ENCODE data around the gene CYTH1.

CYTH1 gene

DNA sequence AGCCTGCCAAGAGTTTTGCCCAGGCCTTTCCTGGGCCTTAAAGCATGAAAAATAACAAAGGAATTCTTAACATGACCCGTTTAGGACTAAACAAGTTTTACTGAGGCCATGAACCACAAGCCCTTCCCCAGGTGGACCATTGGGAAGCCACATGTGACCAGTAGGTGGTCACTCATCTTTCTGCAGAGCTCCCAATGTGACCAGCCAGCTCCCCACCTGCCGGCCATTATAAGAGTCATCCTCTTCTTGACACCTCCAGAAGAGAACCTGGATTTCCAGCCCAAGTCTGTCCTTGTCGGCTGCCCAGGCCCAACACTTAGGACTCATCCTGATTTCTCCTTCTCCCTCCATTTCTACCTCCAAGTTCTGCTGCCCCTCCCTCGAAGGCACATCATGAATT, 113.2 kb downstream of the CYTH1 start:
- no peaks in the 10 kb centered on the region for H3K9me3 ChIP-seq
- H3K27me3 ChIP-seq: no peaks in the 10 kb centered on the region
- no peak overlapping the region for H3K4me3 ChIP-seq (ENCODE audit: low read depth, low read length)
- peaks cover 13% of the 10 kb centered on the region for H3K4me1 ChIP-seq
- H3K36me3 ChIP-seq: no peaks in the 10 kb centered on the region
- no peak for DNase-seq
- TF ChIP-seq, protein P1, sequence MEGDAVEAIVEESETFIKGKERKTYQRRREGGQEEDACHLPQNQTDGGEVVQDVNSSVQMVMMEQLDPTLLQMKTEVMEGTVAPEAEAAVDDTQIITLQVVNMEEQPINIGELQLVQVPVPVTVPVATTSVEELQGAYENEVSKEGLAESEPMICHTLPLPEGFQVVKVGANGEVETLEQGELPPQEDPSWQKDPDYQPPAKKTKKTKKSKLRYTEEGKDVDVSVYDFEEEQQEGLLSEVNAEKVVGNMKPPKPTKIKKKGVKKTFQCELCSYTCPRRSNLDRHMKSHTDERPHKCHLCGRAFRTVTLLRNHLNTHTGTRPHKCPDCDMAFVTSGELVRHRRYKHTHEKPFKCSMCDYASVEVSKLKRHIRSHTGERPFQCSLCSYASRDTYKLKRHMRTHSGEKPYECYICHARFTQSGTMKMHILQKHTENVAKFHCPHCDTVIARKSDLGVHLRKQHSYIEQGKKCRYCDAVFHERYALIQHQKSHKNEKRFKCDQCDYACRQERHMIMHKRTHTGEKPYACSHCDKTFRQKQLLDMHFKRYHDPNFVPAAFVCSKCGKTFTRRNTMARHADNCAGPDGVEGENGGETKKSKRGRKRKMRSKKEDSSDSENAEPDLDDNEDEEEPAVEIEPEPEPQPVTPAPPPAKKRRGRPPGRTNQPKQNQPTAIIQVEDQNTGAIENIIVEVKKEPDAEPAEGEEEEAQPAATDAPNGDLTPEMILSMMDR (IDR thresholded peaks at IDR 0.05; ENCODE audit: low read depth, low read length): no peak

DNA sequence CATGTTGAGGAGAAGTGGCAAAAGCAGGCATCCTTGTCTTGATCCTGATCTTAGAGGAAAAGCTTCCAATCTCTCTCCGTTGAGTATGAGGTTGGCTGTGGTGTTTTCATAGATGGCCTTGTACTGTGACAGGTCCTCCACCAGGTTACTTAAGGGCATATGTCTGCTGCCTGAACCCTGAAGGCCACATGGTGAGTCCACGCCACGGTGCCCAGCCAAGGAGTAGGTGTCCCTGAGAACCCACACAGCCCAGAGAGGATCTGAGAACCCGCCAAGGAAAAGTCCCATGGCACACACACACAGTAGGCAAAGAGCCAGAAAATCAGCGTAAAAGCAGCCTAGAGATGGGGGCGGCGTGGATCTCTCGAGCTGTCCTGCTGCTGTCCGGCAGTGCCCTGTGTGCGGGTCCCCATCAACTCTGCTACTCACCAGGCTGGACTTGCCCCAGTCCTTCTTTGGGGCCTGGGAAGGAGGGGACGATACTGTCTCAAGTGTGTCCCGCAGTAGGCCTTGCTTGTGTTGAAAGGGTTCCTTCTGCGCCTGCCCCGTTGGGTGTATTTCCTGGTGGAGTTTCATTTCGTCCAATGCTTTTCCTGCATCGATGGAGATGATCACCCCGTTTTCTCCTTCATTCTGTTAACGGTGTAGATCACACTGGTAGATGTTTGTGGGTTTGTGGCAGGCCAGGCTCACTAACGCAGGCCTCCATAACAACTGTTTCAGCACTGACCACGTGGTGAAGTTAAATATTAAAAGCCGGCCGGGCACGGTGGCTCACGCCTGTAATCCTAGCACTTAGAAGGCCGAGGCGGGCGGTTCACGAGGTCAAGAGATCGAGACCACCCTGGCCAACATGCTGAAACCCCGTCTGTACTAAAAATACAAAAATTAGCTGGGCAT, 114.1 kb downstream of the CYTH1 start:
- DNase-seq: no peak
- Histone ChIP-seq H3K36me3 (no peaks in the 10 kb centered on the region), H3K4me3 (ENCODE audit: low read depth, low read length) (no peak overlapping the region), H3K27me3 (no peaks in the 10 kb centered on the region), H3K9me3 (no peaks in the 10 kb centered on the region), H3K4me1 (peaks cover 13% of the 10 kb centered on the region)
- TF ChIP-seq, protein P1 (IDR thresholded peaks at IDR 0.05; ENCODE audit: low read depth, low read length): no peak

DNA sequence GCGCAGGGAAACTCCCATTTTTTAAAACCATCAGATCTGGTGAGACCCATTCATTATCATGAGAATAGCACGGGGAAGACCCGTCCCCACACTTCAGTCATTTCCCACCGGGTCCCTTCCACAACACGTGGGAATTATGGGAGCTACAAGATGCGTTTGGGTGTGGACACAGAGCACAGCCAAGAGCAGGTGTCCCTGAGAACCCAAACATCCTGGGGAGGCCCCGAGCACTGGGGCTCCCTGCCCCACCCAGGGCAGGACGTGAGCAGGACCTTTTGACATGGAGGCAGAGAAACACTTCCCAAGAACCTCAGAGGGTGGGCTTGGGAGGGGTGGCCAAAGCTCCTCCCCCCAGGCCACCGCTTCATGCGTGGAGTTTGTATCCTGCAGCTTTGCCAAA, 115.0 kb downstream of the CYTH1 start:
- no peaks in the 10 kb centered on the region for H3K36me3 ChIP-seq
- no peak for DNase-seq
- H3K9me3 ChIP-seq: no peaks in the 10 kb centered on the region
- H3K4me3 ChIP-seq (ENCODE audit: low read depth, low read length): no peak overlapping the region
- TF ChIP-seq, protein P1 (IDR thresholded peaks at IDR 0.05; ENCODE audit: low read depth, low read length): no peak
- H3K4me1 ChIP-seq: peaks cover 13% of the 10 kb centered on the region
- H3K27me3 ChIP-seq: no peaks in the 10 kb centered on the region

DNA sequence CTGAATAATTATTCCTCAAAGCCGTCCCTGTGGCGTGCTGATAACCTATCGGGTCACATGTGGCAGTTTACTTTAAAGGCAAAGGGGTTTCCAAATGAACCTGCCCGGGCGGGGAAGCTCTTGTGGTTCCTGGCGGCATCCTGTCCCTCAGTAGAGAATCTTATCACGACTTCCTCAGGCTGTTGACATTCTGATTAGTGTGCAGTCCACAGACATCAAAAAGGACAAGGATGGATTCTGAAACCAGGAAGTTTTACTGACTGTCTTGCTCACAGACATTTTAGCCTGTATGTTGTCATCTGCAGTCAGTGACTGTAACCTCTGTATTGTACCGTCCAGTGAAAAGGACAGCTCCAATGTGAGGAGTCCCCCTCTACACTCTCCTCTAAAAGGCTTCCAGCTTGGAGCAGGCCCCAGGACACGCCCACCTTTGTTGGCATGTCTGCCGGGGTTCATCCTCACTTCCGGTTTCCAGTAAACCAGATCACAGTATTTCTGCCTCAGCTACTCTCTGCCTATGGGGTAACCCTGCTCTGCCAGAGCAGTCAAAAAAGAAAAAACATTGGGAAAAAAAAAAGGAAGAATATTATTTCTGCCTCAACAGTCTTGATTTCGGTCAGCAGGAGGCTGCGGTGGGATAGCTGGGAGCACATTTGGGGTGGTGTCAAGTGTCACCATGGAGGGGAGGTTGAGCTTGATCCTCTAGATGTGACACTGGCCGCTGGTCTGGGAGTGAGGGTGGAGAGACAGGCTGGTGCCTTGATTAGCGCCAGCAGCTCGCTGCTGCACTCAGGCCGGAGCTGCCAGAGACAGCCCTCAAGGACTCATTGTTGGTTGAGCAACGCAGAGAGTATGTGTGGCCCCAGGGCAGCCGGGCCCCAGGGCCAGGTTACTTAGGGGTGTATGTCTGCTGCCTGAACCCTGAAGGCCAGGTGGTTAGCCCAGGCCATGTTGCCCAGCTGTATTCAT, 115.8 kb downstream of the CYTH1 start:
- no peaks in the 10 kb centered on the region for H3K36me3 ChIP-seq
- TF ChIP-seq, protein P1 (IDR thresholded peaks at IDR 0.05; ENCODE audit: low read depth, low read length): no peak
- no peaks in the 10 kb centered on the region for H3K27me3 ChIP-seq
- DNase-seq: no peak
- no peak overlapping the region for H3K4me3 ChIP-seq (ENCODE audit: low read depth, low read length)
- no peaks in the 10 kb centered on the region for H3K9me3 ChIP-seq
- peaks cover 13% of the 10 kb centered on the region for H3K4me1 ChIP-seq

DNA sequence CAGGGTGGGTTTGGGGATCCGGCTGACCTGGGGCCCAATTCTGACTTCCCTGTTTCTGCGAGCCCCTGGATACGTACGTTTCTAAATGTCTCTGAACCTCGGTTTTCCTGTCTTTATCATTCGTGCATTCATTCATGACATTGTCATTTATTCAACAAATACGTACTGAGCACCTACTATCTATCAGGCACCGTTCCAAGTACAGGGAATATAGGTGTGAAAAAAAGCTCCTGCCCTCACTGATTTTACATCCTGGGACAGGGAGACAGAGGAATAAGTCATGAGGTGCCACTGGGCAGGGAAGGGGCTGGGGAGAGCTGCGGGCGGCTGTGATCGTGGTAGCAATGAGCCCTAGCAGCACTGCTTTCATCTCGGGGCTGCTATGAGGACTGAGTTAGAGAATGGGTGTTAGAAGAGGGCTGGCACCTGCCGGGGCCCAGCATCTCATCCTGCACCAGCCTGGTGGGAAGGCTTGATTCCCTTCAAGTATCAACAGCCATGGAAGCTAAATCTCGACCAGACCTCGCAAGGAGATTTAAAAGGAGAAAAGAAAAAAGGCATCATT, 116.6 kb downstream of the CYTH1 start:
- H3K9me3 ChIP-seq: no peaks in the 10 kb centered on the region
- peaks cover 13% of the 10 kb centered on the region for H3K4me1 ChIP-seq
- no peaks in the 10 kb centered on the region for H3K36me3 ChIP-seq
- DNase-seq: no peak
- TF ChIP-seq, protein P1 (IDR thresholded peaks at IDR 0.05; ENCODE audit: low read depth, low read length): no peak
- H3K27me3 ChIP-seq: no peaks in the 10 kb centered on the region
- no peak overlapping the region for H3K4me3 ChIP-seq (ENCODE audit: low read depth, low read length)
